LNCaP clone FGC (cell line): ENCODE measurements around the gene MAGEL2.

ENCODE experiments used
- DNase-seq: peaks from one replicate; pipeline ENCODE4 v3.0.0-alpha.2; 2011; ENCODE audit warnings: low read depth
- H3K4me3 ChIP-seq: 2 replicates; pipeline ENCODE4 v1.5.1; 2011; ENCODE audit warnings: mild to moderate bottlenecking, low read depth, low read length, control low read depth
- CTCF ChIP-seq: IDR thresholded peaks from 2 replicates; pipeline ENCODE4 v1.5.1; 2012; ENCODE audit warnings: mild to moderate bottlenecking; ENCODE audit not compliant: control insufficient read depth, insufficient read depth; ENCODE audit errors: extremely low read depth

MAGEL2 gene

DNA sequence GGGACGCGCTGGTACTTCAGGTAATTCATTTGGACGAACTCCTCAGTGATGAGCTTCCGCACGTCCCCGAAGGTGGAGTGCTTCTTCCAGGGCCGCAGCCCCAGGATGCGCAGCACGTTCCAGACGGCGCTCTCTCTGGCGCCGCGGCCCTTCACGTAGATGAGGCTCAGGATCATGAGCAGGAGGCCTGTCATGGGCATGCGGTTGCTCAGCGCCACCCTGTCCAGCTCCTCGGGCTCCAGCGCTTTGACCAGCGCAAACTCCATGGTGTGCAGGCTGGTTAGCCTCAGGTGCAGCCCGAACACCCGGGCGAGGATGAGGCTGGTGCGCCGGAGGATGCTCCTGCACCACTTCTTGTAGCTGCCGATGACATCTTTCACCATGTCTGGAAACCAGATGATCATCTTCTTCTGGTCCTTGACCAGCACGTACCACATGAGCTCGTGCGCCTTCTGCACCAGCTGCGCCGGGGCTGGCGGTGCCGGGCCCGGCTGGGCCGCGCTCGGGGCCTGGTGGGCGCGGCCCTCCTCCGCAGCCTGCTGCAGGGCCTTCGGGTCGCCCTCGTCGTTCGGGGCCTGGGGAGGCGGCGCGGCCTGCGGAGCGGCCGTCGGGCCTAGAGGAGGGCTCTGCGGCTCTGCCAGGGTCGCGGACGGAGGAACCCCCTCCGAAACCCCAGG is 38.9 kb upstream of the MAGEL2 start:
- DNase-seq = no peak
- peak overlapping the region; percentile 61 for H3K4me3 ChIP-seq
- no peak for TF ChIP-seq CTCF

DNA sequence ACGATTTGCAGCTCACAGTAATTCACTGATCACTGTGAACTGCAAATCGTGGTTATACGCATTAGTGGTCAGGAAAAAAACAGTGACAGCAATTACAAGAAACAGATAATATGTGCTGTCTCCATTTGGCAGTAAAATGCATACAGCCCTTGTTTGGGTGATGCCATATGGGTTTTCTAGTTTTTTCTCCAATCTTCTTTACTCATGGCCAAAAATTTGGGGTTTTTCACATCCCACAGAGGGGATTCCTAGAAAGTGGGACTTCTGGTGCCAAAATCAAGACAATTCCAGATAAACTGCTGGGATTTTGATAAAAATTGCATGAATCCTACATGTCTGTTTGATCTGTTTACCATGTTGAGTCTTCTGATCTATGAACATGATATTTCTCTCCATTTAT is 23.8 kb upstream of the MAGEL2 start:
- no peak overlapping the region for H3K4me3 ChIP-seq
- no peak for DNase-seq
- no peak for TF ChIP-seq CTCF

GRCh38 chr15:23670970-23671369 is 23.3 kb upstream of the MAGEL2 start:
- DNase-seq = no peak
- no peak for TF ChIP-seq CTCF
- H3K4me3 ChIP-seq = no peak overlapping the region

DNA sequence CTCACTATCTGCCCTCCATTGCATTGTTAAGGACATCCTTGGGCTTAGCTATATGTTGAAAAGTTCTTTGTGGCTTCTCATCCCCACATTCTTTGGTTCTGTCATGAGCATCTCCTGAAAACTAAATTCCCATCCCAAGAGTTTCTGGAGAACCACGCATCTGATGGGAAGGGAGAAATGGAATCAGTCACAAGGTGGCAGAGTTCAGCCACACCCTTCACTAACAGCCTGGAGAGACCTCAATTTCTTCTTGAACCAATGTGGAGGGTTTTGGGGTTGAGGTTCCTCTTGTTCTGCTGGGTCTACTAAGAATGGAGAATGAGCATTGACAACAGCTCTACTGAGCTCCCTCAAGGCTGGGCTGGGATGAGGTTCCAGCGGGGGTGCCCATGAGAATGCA is 15.6 kb upstream of the MAGEL2 start:
- TF ChIP-seq CTCF = peak; percentile 35
- H3K4me3 ChIP-seq = no peak overlapping the region
- no peak for DNase-seq

- H3K4me3 ChIP-seq = no peak overlapping the region
- no peak for DNase-seq
- TF ChIP-seq CTCF = peak; percentile 85
Observed at GRCh38 chr15:23648920-23649515, 1.4 kb upstream of the MAGEL2 start.

GRCh38 chr15:23647001-23647295 is 719 bp downstream of the MAGEL2 start:
- no peak overlapping the region for H3K4me3 ChIP-seq

More at GRCh38 chr15:23647001-23647295, 719 bp downstream of the MAGEL2 start:
- DNase-seq = no peak
- TF ChIP-seq CTCF = no peak
